GM18907 (cell line): ENCODE measurements around the gene DLGAP4.

Experiments
- ATAC-seq: cut with Tn5 transposase; IDR thresholded peaks from one replicate; pipeline ENCODE4 v1.9.1; 2021; ENCODE audit warnings: mild to moderate bottlenecking, moderate library complexity; ENCODE audit not compliant: unreplicated experiment

Gene DLGAP4

DNA sequence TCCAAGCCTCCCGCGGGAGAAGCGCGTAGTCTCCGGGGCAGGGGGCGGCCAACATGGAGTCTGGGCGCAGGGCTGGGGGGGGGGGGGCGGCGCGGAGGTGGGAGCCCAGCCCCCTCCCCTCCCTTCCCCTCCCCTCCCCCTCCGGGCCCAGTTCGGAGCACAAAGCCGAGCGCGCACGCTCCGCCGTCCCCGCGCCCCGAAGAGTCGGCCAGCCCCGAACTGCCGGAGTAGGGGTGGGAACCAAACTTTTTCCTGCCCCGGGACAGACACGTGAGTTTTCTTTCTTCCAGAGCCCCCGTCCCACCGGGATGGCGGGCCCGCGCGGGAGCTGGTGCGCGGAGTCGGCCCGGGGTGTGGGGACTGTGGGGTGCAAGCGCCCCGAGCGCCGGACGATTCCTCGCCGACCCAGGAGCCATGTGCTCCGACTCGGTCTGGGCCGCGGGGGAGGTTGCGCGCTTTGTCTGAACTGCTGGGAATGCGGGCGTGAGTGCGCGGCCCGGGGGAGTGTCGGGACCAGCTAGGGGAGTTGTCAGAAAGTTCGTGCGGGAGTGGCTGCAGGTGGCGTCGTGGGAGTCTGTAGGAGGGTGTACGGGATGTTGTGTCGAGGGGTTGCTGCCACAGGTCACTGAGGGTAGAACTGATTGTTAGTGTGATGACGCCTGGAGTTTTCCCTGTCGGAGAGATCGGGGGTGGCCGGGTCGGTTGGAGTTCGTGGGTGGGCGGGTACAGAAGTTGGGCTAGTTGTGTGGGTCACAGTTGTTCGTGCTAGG lies 268.4 kb downstream of the DLGAP4 start:
- ATAC-seq: no peak

DNA sequence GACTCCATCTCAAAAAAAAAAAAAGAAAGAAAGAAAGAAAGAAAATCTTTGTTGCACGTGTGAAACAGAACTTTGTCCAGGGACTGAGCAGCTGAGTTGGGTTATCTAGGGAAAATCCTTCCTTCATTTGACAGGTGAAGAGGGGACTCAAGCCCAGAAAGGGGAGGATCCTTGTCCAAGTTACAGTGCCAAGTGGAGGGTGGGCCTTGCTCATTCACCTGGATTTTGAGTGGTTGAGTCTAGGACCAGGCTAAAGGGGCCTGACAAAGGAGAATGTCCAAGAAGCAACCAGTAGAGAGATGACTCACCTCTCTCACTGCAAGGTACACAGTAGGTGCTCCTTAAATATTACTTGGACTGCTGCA lies 269.9 kb downstream of the DLGAP4 start:
- ATAC-seq: no peak
